ENCODE data around the gene PLIN4.
"Not testable (repeated sequence)": the region's sequence is repeated elsewhere in the genome, so short reads cannot be mapped to it uniquely, and the experiment has no call there.

The PLIN4 gene

GRCh38 chr19:4547303-4548237 lies 29.3 kb upstream of the PLIN4 start:
- DNase-seq = no peak

DNA sequence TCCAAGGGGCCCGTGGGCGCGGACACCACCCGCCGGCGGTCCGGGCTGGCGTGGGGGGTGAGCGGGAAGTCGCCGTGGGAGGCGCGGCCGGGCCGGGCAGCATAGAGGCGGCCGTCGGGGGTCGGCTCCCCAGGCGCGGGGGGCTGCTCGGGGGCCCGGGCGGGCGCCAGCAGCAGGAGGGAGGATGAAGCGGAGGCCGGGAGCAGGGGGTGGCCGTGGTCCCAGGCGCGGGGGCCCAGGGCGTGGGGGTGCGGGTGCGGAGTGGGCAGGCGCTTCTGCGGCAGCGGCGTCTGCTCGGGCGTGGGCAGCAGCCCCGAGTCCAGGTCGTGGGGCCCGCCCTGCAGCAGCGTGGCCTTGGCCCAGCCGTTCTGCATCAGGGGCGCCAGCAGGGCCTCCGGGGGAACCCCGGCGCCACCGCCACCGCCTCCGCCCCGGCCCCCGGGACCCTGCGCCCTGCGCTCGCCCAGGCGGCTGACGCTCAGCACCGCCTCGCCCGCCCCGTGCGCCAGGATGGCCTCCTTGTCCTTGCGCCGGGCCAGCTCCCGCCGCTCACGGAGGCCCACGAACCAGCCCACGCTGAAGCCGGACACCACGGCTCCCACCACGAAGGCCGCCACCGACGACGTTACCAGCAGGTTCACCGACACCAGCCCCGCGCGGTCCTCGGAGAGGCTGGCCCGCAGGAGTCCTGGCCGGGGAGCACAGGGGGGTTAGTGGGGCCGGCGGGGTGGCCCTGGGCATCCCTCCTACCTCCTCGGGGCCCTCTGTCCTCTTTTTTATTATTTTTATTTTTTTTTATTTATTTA lies 25.8 kb upstream of the PLIN4 start:
- no peak for DNase-seq

DNA sequence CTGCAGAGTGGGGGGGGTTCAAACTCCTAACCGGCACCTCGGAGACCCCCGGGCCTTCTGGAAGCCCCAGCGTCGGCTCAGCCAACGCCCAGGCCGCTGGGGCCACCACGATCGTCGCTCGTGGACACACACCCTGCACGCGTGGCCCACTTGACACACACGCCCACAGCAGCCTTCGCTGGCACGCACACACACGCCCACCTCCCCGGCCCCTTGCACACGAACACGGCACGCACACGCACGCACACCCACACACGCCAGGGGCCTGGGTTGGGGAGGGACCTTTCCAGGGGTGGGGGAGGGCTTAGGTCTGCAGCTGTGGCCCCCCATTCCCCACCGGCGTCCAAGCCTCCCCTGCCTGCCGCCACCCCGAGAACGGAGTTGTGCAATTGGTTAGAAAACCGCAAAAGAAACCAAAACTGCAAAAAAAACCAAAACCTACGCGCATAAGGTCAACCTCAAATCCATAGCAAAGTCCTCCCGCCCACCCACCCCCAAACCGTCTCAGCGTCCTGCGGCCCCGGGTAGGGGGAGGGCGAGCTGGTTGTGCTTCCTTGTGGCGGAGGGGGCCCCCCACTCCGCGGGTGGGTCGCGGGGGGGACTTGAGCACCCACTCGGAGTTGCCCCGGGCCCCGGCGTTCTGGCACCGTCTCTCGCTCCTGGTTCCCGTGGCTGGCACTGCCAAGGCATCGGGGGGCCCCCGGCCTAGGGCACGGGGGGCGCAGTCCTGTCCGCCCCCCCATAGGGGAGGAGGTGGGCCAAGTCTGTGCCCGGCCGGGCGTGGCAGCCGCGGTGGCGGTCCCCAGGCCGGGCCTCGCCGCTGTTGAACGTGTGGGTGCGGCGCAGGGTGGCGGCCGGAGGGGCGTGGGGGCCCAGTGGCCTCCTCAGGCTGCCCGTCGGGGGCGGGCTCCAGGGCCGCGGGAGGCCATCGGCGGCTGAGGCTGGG lies 24.9 kb upstream of the PLIN4 start:
- DNase-seq = no peak

DNA sequence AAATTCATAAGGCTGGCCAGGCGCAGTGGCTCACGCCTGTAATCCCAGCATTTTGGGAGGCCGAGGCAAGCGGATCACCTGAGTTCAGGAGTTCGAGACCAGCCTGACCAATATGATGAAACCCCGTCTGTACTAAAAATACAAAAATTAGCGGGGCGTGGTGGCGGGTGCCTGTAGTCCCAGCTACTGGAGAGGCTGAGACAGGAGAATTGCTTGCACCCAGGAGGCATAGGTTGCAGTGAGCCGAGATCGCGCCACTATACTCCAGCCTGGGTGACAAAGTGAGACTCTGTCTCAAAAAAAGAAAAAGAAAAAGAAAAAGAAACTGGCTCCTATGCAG lies 23.5 kb upstream of the PLIN4 start:
- not testable (repeated sequence) for DNase-seq

DNA sequence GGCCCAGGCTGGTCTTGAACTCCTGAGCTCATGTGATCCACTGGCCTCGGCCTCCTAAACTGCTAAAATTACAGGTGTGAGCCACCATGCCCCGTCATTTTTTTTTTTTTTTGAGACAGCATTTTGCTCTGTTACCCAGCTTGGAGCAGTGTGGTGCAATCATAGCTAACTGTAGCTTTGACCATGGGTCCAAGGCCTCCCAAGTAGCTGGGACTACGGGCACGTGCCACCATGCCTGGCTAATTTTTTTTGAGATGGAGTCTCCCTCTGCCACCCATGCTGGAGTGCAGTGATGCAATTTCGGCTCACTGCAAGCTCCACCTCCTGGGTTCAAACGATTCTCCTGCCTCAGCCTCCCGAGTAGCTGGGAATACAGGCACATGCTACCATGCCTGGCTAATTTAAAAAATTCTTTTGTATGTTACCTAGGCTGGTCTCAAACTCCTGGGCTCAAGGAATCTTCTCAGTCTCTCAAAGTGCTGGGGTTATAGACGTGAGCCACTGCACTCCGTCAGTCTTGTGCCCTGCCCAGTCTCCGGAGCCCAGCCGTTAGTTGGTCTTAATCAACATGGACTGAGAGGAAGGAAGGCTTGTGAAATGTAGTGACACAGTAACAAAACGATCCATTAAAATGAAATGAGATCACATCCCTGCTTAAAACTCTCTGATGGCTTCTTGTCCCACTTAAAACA lies 23.0 kb upstream of the PLIN4 start:
- DNase-seq = no peak

DNA sequence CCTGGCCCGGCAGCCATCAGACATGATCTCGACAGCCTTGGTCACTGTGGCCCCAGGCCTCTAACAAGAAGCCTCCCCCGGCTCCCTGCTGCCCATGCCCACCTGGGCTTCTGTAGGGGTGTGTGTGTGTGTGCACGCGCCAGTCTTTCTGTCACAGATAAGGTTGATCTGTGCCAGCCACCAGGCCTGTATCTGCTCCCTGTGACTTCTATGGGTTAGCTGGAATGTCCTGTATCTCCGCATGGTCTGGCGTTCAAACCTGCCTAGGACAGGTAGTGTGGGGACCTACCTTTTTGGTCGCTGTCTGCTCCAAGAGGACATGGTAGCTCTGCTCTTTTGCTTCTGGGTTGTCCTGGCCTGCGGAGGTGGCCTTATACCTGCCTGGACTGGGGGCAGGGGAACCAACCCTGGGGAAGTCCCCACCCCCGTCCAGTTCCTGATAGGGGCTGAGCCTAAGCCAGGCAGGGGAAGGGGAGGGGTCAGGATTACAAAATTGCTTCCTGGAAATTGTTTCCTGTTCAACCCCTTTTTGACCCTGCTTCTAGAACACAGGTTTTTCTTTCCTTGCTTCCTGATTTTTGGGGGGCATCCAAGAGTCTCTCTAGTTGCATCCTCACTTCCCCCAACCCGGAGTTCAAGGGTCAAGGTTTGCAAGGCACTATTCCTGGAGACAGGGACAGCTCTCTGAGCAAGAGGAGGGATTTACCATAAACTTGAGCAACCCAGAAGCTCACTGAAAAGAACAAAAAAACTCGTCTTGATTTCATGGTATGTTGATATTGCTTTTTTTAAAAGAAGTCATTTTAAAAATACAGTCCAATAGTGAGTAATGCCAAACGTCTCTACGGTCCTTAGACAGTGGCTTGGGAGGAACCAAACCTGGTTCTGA lies 21.7 kb upstream of the PLIN4 start, which contains the start of gene LRG1:
Gene LRG1, minus strand, starts transcription at position 344 of the 889 bp plus-strand sequence. Its CDS starts 23 bp downstream, at position 321.
- DNase-seq = no peak

DNA sequence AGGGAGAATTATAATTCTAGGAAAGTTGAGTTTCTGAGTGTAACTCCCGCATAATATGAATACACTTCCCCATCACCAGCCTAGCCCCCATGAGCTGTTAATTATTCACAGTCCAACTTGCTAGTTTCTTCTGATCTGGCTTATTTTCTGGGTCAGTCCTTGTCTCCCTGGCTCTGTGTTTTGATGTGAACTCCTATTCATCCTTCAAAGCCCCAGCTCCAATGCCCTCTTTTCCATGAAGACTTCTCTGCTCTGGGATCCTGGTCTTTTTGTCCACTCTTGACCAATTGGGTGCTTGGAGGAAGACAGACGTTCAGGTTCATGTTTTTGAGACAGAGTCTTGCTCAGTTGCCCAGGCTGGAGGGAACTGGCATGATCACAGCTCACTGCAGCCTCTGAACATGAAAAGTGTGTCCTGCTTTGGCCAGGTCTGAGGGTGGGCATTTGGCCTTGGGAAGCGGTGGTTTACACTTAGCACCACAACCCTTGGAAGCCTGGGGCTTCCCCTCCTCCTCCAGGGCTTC lies 20.9 kb upstream of the PLIN4 start:
- DNase-seq = no peak

- no peak for DNase-seq
Observed at GRCh38 chr19:4538601-4538954, 20.3 kb upstream of the PLIN4 start.

- DNase-seq = no peak
Observed at GRCh38 chr19:4537953-4538600, 19.8 kb upstream of the PLIN4 start.

GRCh38 chr19:4536798-4537197 lies 18.5 kb upstream of the PLIN4 start:
- no peak for DNase-seq

GRCh38 chr19:4534836-4535658 lies 16.8 kb upstream of the PLIN4 start, which contains the start of gene PLIN5:
PLIN5 (minus strand) TSS chr19:4535224; CDS start chr19:4534074, 1,150 bp downstream.
- peak; percentile 91 for DNase-seq

GRCh38 chr19:4533835-4534424 lies 15.6 kb upstream of the PLIN4 start:
- DNase-seq = no peak

GRCh38 chr19:4533334-4533733 lies 15.0 kb upstream of the PLIN4 start:
- DNase-seq = no peak

DNA sequence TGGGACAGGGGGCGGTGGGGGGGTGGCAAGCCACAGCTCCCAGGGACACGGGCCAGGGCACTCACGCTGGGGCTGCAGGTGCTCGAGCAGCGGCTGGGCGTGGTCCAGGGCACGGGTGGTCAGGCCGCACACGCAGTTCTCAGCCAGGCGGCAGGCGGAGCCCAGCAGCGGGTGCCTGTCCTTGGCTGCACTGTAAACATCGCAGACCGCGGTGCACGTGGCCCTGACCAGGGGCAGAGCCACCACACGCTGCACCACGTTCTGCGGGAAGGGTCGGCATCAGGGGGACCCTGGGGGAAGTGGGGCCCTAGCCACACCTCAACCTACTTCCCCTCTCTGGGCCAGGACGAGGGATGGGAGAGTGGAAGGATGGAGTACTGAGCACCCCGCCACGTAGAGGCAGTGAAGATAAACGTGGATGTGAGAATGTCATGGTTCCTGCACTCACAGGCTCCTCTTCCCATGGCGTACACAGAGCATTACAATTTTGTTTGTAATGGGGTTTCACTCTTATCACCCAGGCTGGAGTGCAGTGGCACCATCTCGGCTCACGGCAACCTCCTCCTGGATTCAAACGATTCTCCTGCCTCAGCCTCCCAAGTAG lies 13.4 kb upstream of the PLIN4 start:
- no peak for DNase-seq

DNA sequence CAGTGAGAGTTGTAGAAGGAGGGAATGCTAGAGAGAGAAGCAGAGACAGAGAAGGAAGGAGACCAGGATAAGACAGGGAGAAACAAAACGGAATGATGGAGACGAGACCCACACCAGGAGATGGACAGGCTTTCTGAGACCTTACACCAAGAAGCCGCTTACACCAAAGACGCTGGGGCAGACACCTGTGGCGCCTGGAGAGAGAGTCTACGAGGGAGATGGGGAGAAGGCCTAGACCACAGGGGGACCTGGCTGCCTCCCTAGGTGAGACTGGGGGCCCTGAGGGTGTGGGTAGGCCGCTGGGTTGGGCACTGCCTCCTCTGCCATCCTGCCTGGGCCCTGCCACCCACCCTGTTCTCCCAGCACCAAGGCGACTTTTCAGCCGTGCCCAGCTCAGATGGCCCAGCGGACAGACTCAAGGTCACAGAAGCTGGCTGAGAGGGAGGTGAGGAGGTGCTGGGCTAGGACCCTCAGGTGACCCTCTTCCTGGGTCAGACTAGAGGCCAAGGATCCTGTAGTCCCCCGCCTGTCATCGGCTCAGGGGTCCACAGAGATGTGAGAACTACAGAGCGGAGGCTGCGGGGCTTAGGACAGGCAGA lies 11.7 kb upstream of the PLIN4 start:
- DNase-seq = no peak

- no peak for DNase-seq
Observed at GRCh38 chr19:4528843-4529242, 10.6 kb upstream of the PLIN4 start.

DNA sequence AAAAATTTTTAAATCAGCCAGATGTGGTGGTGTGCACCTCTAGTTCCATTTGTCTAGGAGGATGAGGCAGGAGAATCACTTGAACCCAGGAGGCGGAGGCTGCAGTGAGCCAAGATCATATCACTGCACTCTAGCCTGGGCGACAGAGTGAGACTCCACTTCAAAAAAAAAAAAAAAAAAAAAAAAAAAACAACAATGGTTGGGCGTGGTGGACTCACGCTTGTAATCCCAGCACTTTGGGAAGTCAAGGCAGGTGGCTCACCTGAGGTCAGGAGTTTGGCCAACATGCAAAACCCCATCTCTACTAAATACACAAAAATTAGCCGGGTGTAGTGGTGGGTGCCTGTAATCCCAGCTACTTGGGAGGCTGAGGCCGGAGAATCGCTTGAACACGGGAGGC lies 9.1 kb upstream of the PLIN4 start:
- DNase-seq = not testable (repeated sequence)

- no peak for DNase-seq
Observed at GRCh38 chr19:4525563-4526002, 7.3 kb upstream of the PLIN4 start.

Measured in islet precursor cell (in vitro differentiated cells).